ENCODE results near the gene PACRG.
A peak's percentile ranks its signal among the peaks of the same experiment; 100 is the strongest.
"Not testable (repeated sequence)": the region's sequence is repeated elsewhere in the genome, so short reads cannot be mapped to it uniquely, and the experiment has no call there.

Gene PACRG

GRCh38 chr6:162727322-162728182, at the start of gene PACRG, which contains the start of gene PRKN:
TSS of gene PACRG (plus strand) at chr6:162727974.
TSS of gene PRKN (minus strand) at chr6:162727766.
- DNase-seq: peak; percentile 99

- DNase-seq: not testable (repeated sequence)
Measured at GRCh38 chr6:162678896-162679295, 48.9 kb upstream of the PACRG start.

GRCh38 chr6:162679681-162680080, 48.1 kb upstream of the PACRG start:
- no peak for DNase-seq

GRCh38 chr6:162680367-162680766, 47.4 kb upstream of the PACRG start:
- DNase-seq: no peak

- no peak for DNase-seq
Measured at GRCh38 chr6:162680871-162681270, 46.9 kb upstream of the PACRG start.

GRCh38 chr6:162681447-162681846, 46.3 kb upstream of the PACRG start:
- DNase-seq: no peak

GRCh38 chr6:162683135-162683534, 44.6 kb upstream of the PACRG start:
- no peak for DNase-seq

GRCh38 chr6:162684052-162684451, 43.7 kb upstream of the PACRG start:
- no peak for DNase-seq

GRCh38 chr6:162684961-162685360, 42.8 kb upstream of the PACRG start:
- DNase-seq: no peak

- no peak for DNase-seq
Measured at GRCh38 chr6:162685586-162685985, 42.2 kb upstream of the PACRG start.

GRCh38 chr6:162688751-162689345, 38.9 kb upstream of the PACRG start:
- DNase-seq: no peak

- DNase-seq: no peak
Measured at GRCh38 chr6:162690158-162690557, 37.6 kb upstream of the PACRG start.

- no peak for DNase-seq
Measured at GRCh38 chr6:162697872-162698403, 29.8 kb upstream of the PACRG start.

- no peak for DNase-seq
Measured at GRCh38 chr6:162698440-162698839, 29.3 kb upstream of the PACRG start.

GRCh38 chr6:162699961-162700360, 27.8 kb upstream of the PACRG start:
- DNase-seq: no peak

- DNase-seq: no peak
Measured at GRCh38 chr6:162700966-162701365, 26.8 kb upstream of the PACRG start.

- no peak for DNase-seq
Measured at GRCh38 chr6:162701551-162701950, 26.2 kb upstream of the PACRG start.

GRCh38 chr6:162702446-162702845, 25.3 kb upstream of the PACRG start:
- no peak for DNase-seq

GRCh38 chr6:162704001-162704400, 23.8 kb upstream of the PACRG start:
- DNase-seq: no peak

- no peak for DNase-seq
Measured at GRCh38 chr6:162705736-162706135, 22.0 kb upstream of the PACRG start.

- no peak for DNase-seq
Measured at GRCh38 chr6:162706232-162706631, 21.5 kb upstream of the PACRG start.

- DNase-seq: no peak
Measured at GRCh38 chr6:162708971-162709370, 18.8 kb upstream of the PACRG start.

GRCh38 chr6:162709431-162709830, 18.3 kb upstream of the PACRG start:
- no peak for DNase-seq

- DNase-seq: no peak
Measured at GRCh38 chr6:162710419-162710818, 17.4 kb upstream of the PACRG start.
